CD4-positive, alpha-beta T cell (primary cell): ENCODE measurements around the gene SMDT1. TPM values are rescaled to one million over a fixed set of nuclear protein-coding genes. Genes with fewer than 3 reads are reported as not detected.

ENCODE experiments used
- ATAC-seq: fragments of 200-7000 bp; cut with Tn5 transposase; one replicate; pipeline ENCODE4 v1.10.0; 2022; ENCODE audit warnings: mild to moderate bottlenecking; ENCODE audit not compliant: poor library complexity
- CTCF ChIA-PET: fragments of 350-600 bp; sonication (Branson Sonifier 250); formaldehyde crosslinking; loops from one replicate; lab custom pipeline; 2021; ENCODE audit warnings: antibody characterized with exemption, inconsistent platforms; lab: Charles Lee
- POLR2A ChIA-PET: fragments of 350-600 bp; sonication (Branson Sonifier 250); formaldehyde crosslinking; loops from one replicate; lab custom pipeline; 2021; ENCODE audit warnings: antibody characterized with exemption, inconsistent platforms; lab: Charles Lee
- DNase-seq, 14 experiments: peaks; one replicate each; pipeline ENCODE4 v3.0.0-alpha.2; 2013 to 2020; ENCODE audit warnings: mixed read lengths in 2 of 14
- H3K27ac ChIP-seq, 2 donors: one replicate each; pipeline versions ENCODE4 v1.5.1 to v1.7.0; 2013; ENCODE audit warnings: low read length in 2 of 2, low read depth in 1 of 2, mild to moderate bottlenecking in 1 of 2
- H3K27me3 ChIP-seq, 2 experiments: 1 replicate in 1 of 2; 2 replicates in 1 of 2; pipeline versions ENCODE4 v1.6.1 to v1.7.0; 2013; ENCODE audit warnings: low read length in 2 of 2, control low read depth in 1 of 2, mild to moderate bottlenecking in 1 of 2, moderate library complexity in 1 of 2; ENCODE audit not compliant: insufficient read depth in 2 of 2, control insufficient read depth in 1 of 2
- H3K36me3 ChIP-seq: one replicate; pipeline ENCODE4 v1.6.1; 2013; ENCODE audit warnings: low read length, control low read depth; ENCODE audit not compliant: insufficient read depth
- H3K4me1 ChIP-seq: one replicate; pipeline ENCODE4 v1.6.1; 2013; ENCODE audit warnings: low read length, control low read depth; ENCODE audit not compliant: insufficient read depth
- H3K4me3 ChIP-seq: one replicate; pipeline ENCODE4 v1.5.1; 2013; ENCODE audit warnings: mild to moderate bottlenecking, low read length, moderate library complexity
- H3K9me3 ChIP-seq, 2 experiments: 1 replicate in 1 of 2; 2 replicates in 1 of 2; pipeline versions ENCODE4 v1.6.1 to v1.7.0; 2013; ENCODE audit warnings: low read length in 2 of 2, mild to moderate bottlenecking in 2 of 2, control low read depth in 1 of 2, moderate library complexity in 1 of 2; ENCODE audit not compliant: control insufficient read depth in 1 of 2, insufficient read depth in 1 of 2
- H3K27ac Mint-ChIP-seq: one replicate; pipeline ENCODE4 v1.8.0; 2020; ENCODE audit warnings: mixed read lengths
- H3K27me3 Mint-ChIP-seq: one replicate; pipeline ENCODE4 v1.8.0; 2021; ENCODE audit warnings: mixed read lengths
- H3K36me3 Mint-ChIP-seq: one replicate; pipeline ENCODE4 v1.8.0; 2021; ENCODE audit warnings: low read depth, mixed read lengths
- H3K4me1 Mint-ChIP-seq: one replicate; pipeline ENCODE4 v1.8.0; 2021; ENCODE audit warnings: low read depth, mixed read lengths
- H3K4me3 Mint-ChIP-seq: one replicate; pipeline ENCODE4 v1.8.0; 2020; ENCODE audit warnings: mild to moderate bottlenecking, mixed read lengths
- H3K9me3 Mint-ChIP-seq: one replicate; pipeline ENCODE4 v1.8.0; 2020; ENCODE audit warnings: mixed read lengths
- intact Hi-C, 2 experiments: fragments of 100-400 bp; cut with DNase I in 1 of 2; cut with micrococcal nuclease in 1 of 2; formaldehyde crosslinking; loops; one replicate each; pipeline versions ENCODE4 v1.15.1 to v1.9.0; 2023 to 2025; cut with DNase I, micrococcal nuclease
- polyA plus RNA-seq, 2 donors: library from polyadenylated mRNA; unstranded; fragments of 120-200 nt; gene quantifications; one replicate each; pipeline ENCODE4 v1.2.1, GENCODE V29; 2013
- total RNA-seq, 174 experiments: library from RNA in 2 of 174; stranded (reverse) in 2 of 174; gene quantifications; one replicate each; pipeline ENCODE4 v1.2.3 and lab custom pipeline; 2021 to 2026
- TF ChIP-seq, protein P1 (sequence below): fragments of 200-600 bp; IDR thresholded peaks from one replicate; pipeline ENCODE4 v1.8.0; 2022; ENCODE audit warnings: antibody characterized with exemption, mild to moderate bottlenecking

SMDT1 gene, protein sequence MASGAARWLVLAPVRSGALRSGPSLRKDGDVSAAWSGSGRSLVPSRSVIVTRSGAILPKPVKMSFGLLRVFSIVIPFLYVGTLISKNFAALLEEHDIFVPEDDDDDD
- total RNA-seq (10 to 100 TPM; 84.7 to 86.4 TPM), total RNA-seq (lab: John Stamatoyannopoulos, UW) (8.1 to 51.8 (median 19.9) reads per million in 172 experiments)
- 124 TPM for polyA plus RNA-seq (2013, experiment 1 of 2)
- polyA plus RNA-seq (2013, experiment 2 of 2) = 171 TPM

DNA sequence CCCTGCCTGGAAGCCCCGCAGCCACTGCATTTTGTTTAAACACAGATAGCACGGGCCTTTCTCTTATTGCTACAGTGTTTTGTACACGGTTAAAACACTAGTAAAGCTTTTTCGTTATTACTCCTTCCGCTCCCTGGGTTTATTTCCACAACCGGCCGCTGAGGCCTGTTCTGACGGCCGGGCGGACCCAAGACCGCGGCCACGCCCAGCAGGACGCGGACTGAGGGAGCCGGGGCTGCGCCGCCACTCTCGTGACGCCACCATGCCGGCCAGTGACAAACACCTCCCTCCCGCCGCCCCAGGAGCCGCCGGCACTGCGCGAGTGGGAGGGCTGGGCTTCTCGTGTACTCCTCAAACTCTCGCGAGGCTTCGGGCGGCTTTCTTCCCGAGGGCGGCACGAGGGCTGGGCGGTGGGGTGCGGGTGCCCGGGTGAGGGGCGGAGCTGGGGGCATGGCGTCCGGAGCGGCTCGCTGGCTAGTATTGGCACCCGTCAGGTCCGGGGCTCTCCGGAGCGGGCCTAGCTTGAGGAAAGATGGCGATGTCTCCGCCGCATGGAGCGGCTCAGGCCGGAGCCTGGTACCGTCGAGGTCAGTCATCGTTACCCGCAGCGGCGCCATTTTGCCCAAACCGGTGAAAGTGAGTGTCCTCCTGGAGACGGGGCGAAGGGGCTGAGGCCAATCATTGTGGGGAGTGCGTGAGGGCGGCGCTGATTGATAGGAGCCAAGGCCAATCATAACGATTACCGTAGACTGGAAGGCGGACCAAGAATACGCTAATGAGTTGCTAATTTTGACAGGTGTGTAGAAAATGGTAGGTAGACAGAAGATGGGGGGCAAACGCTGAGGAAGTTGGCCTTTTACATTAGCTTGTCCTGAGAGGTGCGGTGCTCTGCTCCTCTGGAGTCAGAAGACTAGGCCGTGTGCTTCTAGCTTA lies at the start of gene SMDT1:
Gene SMDT1 (plus strand): TSS at position 382 of the 933 bp plus-strand sequence. CDS start 69 bp downstream, at position 451.
- peak; percentile 96 to 99 (median 98) for DNase-seq
- Mint-ChIP-seq H3K27ac (peak within 1 kb of the TSS; percentile 97), H3K4me3 (peak within 1 kb of the TSS; percentile 93), H3K4me1 (peaks cover 56% of the 10 kb centered on the region), H3K36me3 (peaks cover 37% of the 10 kb centered on the region), H3K9me3 (no peaks in the 10 kb centered on the region), H3K27me3 (no peaks in the 10 kb centered on the region)
- TF ChIP-seq, protein P1, sequence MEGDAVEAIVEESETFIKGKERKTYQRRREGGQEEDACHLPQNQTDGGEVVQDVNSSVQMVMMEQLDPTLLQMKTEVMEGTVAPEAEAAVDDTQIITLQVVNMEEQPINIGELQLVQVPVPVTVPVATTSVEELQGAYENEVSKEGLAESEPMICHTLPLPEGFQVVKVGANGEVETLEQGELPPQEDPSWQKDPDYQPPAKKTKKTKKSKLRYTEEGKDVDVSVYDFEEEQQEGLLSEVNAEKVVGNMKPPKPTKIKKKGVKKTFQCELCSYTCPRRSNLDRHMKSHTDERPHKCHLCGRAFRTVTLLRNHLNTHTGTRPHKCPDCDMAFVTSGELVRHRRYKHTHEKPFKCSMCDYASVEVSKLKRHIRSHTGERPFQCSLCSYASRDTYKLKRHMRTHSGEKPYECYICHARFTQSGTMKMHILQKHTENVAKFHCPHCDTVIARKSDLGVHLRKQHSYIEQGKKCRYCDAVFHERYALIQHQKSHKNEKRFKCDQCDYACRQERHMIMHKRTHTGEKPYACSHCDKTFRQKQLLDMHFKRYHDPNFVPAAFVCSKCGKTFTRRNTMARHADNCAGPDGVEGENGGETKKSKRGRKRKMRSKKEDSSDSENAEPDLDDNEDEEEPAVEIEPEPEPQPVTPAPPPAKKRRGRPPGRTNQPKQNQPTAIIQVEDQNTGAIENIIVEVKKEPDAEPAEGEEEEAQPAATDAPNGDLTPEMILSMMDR = no peak
- H3K4me1 ChIP-seq = peaks cover 50% of the 10 kb centered on the region
- H3K4me3 ChIP-seq = peak within 1 kb of the TSS; percentile 73
- H3K27me3 ChIP-seq = no peaks in the 10 kb centered on the region
- CTCF ChIA-PET = interaction anchor here (0.9 to 4.4 kb wide), 4 partner anchors 10 to 364 kb away, joined by 3 to 49 read pairs (median 3); partner anchors contain the start of genes NAGA and NDUFA6
- no peaks in the 10 kb centered on the region for H3K9me3 ChIP-seq
- H3K27ac ChIP-seq = peak within 1 kb of the TSS; percentile 98 to 99
- intact Hi-C loops = loop anchor here (1.0 to 10.0 kb wide), 6 partner anchors 11 to 535 kb away; partner anchors contain the start of genes NDUFA6 (in 2 of the 2), POLDIP3 (in 1 of the 2) and WBP2NL (in 1 of the 2)
- POLR2A ChIA-PET = interaction anchor here (0.6 to 4.5 kb wide), 27 partner anchors 10 to 778 kb away, joined by 3 to 161 read pairs (median 4); partner anchors contain the start of genes CCDC134, CENPM, DESI1 and MEI1
- peaks cover 27% of the 10 kb centered on the region for H3K36me3 ChIP-seq
- ATAC-seq = peak; percentile 91

DNA sequence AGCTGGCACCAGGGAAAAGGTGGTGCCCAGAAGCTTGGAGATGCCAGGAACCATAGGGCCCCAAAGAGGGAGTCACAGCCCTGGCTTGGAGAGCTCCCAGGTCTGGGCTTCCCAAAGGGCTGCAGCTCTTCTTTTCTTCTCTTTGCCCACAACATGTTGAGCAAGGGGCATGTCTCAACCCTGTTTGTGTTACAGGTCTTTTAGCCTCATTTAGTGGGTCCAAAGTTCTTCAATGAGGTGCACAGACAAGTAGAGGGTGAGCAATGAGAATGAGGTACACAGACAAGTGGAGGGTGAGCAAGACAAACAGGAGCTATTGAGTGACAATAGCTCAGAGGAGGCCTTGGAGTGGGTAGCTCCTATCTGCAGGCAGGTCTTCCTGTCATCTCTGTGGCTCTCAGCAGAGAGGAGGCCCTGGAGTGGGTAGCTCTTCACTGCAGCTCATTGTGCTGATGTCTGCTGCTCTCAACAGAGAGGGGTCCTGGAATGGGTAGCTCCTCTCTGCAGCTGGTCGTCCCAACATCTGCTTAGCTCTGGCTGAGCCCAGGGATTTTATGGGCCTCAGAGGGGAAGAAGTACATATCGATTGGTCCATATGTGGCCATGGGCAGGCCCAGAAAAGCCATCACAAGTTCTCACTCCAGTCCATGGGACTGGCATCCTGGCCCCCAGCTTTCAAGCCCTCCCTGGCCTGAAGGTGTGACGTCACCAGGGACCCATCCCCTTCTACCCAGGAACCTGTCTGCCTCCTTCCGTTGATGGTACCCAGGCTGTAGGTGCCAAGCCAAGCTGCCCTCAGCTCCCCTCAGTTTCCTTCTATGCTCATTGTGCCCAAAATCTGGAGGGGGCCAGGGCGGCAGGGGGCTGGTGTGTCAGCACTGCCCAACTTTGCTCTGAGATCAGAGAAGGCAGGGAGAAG lies 46.0 kb upstream of the SMDT1 start:
- Histone ChIP-seq H3K27me3 (no peaks in the 10 kb centered on the region), H3K27ac (no peak overlapping the region), H3K4me1 (peaks cover 11% of the 10 kb centered on the region), H3K4me3 (no peak overlapping the region), H3K9me3 (peaks cover 0 to 21% of the 10 kb centered on the region in 2 experiments), H3K36me3 (no peaks in the 10 kb centered on the region)
- TF ChIP-seq, protein P1 = no peak
- Mint-ChIP-seq H3K36me3 (peaks cover 5% of the 10 kb centered on the region), H3K9me3 (peaks cover 3% of the 10 kb centered on the region), H3K4me1 (peaks cover 5% of the 10 kb centered on the region), H3K4me3 (no peak overlapping the region), H3K27me3 (no peaks in the 10 kb centered on the region), H3K27ac (no peak overlapping the region)
- ATAC-seq (no peak), DNase-seq (no peak)
- intact Hi-C loops = no loop called here
- ChIA-PET POLR2A (interaction anchor here (0.6 to 1.2 kb wide), 2 partner anchors 34 to 58 kb away, joined by 3 read pairs; partner anchors contain the start of gene WBP2NL), CTCF (no interaction called here)
